ENCODE data around the gene NSMCE1. TPM values are rescaled to one million over a fixed set of nuclear protein-coding genes. Genes with fewer than 3 reads are reported as not detected.
"Not testable (repeated sequence)": the region's sequence is repeated elsewhere in the genome, so short reads cannot be mapped to it uniquely, and the experiment has no call there.

The NSMCE1 gene
- total RNA-seq, 1 donor from 2014 or later: 6.8 TPM

GRCh38 chr16:27298132-27298531 is 29.6 kb upstream of the NSMCE1 start:
- Histone ChIP-seq H3K4me1 (no peaks in the 10 kb centered on the region), H3K9me3 (no peaks in the 10 kb centered on the region), H3K27ac (no peak overlapping the region), H3K36me3 (no peaks in the 10 kb centered on the region), H3K27me3 (no peaks in the 10 kb centered on the region), H3K4me3 (no peak overlapping the region)
- no peak for DNase-seq (ENCODE audit: low spot score in 2 of 2)
- intact Hi-C loops (cut with DNase I): no loop called here
- TF ChIP-seq CTCF (IDR thresholded peaks at IDR 0.05): no peak

DNA sequence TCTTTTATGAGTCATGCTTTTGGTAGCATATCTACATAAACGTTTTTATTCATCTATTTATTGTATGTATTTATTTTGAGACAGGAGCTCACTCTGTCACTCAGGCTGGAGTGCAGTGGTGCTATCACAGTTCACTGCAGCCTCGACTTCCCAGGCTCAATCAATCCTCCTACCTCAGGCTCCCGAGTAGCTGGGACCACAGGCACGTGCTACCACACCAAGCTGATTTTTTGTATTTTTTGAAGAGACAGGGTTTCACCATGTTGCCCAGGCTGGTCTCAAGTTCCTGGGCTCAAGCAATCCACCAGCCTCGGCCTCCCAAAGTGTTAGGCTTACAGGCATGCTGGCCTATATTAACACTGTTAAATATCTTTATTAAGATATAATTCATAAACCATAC is 24.8 kb upstream of the NSMCE1 start:
- DNase-seq (ENCODE audit: low spot score in 2 of 2): peak in 1 of 2 donors; percentile 12

GRCh38 chr16:27291722-27292240 is 23.2 kb upstream of the NSMCE1 start:
- H3K4me1 ChIP-seq: peaks cover 0 to 3% of the 10 kb centered on the region in 2 donors
- H3K9me3 ChIP-seq: no peaks in the 10 kb centered on the region
- TF ChIP-seq CTCF (IDR thresholded peaks at IDR 0.05): no peak
- no peaks in the 10 kb centered on the region for H3K36me3 ChIP-seq
- no peak overlapping the region for H3K4me3 ChIP-seq
- H3K27me3 ChIP-seq: no peaks in the 10 kb centered on the region
- intact Hi-C loops (cut with DNase I): no loop called here
- no peak overlapping the region for H3K27ac ChIP-seq
- peak in 1 of 2 donors; percentile 21 for DNase-seq (ENCODE audit: low spot score in 2 of 2)

More for the DNA sequence above, 24.8 kb upstream of the NSMCE1 start:
- H3K27ac ChIP-seq: no peak overlapping the region
- no peaks in the 10 kb centered on the region for H3K36me3 ChIP-seq
- no peaks in the 10 kb centered on the region for H3K4me1 ChIP-seq
- H3K9me3 ChIP-seq: no peaks in the 10 kb centered on the region
- no peak overlapping the region for H3K4me3 ChIP-seq
- intact Hi-C loops (cut with DNase I): no loop called here
- TF ChIP-seq CTCF (IDR thresholded peaks at IDR 0.05): no peak
- no peaks in the 10 kb centered on the region for H3K27me3 ChIP-seq

- Histone ChIP-seq H3K27me3 (no peaks in the 10 kb centered on the region), H3K27ac (no peak overlapping the region), H3K36me3 (no peaks in the 10 kb centered on the region), H3K4me1 (peaks cover under 1 to 9% of the 10 kb centered on the region in 2 donors), H3K4me3 (no peak overlapping the region), H3K9me3 (no peaks in the 10 kb centered on the region)
- peak in 1 of 2 donors; percentile 52 for DNase-seq (ENCODE audit: low spot score in 2 of 2)
- intact Hi-C loops (cut with DNase I): no loop called here
- no peak for TF ChIP-seq CTCF (IDR thresholded peaks at IDR 0.05)
Observed at GRCh38 chr16:27291106-27291505, 22.5 kb upstream of the NSMCE1 start.

- H3K27me3 ChIP-seq: no peaks in the 10 kb centered on the region
- no peak overlapping the region for H3K27ac ChIP-seq
- DNase-seq (ENCODE audit: low spot score in 2 of 2): peak in 1 of 2 donors; percentile 35
- H3K9me3 ChIP-seq: no peaks in the 10 kb centered on the region
- intact Hi-C loops (cut with DNase I): no loop called here
- H3K4me1 ChIP-seq: peaks cover 2 to 10% of the 10 kb centered on the region in 2 donors
- no peaks in the 10 kb centered on the region for H3K36me3 ChIP-seq
- no peak overlapping the region for H3K4me3 ChIP-seq
- no peak for TF ChIP-seq CTCF (IDR thresholded peaks at IDR 0.05)
Observed at GRCh38 chr16:27290562-27290961, 22.0 kb upstream of the NSMCE1 start.

DNA sequence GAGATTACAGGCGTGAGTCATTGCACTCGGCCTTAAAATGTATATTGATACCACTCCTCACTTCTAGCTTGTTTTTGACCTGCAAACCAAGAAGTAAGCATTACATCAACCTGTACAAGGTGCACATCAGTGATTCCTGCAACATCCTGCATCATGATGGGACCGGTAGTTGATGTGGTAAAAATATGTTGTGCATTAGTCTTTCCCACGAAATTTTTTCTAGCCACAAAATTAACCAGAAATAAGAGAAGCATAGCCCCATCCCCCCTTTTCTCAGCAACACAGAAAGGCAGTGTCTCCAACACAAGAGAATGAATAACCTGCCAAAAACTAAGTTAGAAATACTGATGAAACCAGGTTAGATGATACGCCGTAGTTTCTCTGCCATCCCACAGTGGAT is 21.1 kb upstream of the NSMCE1 start:
- Histone ChIP-seq H3K9me3 (no peaks in the 10 kb centered on the region), H3K27me3 (no peaks in the 10 kb centered on the region), H3K36me3 (no peaks in the 10 kb centered on the region), H3K27ac (no peak overlapping the region), H3K4me1 (peaks cover 2 to 10% of the 10 kb centered on the region in 2 donors), H3K4me3 (no peak overlapping the region)
- DNase-seq (ENCODE audit: low spot score in 2 of 2): no peak
- TF ChIP-seq CTCF (IDR thresholded peaks at IDR 0.05): no peak
- intact Hi-C loops (cut with DNase I): no loop called here

DNA sequence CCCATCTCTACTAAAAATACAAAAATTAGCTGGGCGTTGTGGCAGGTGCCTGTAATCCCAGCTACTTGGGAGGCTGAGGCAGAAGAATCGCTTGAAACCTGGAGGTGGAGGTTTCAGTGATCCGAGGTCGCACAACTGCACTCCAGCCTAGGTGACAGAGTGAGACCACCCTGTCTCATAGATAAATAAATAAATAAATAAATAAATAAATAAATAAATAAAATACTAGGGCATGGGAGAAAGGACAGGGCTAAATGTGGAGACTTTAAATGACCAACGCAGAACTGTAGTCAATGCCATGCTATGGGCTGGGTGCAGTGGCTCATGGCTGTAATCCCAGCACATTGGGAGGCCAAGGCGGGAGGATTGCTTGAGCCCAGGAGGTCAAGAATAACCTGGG is 19.7 kb upstream of the NSMCE1 start:
- DNase-seq (ENCODE audit: low spot score in 2 of 2); H3K27ac ChIP-seq; H3K27me3 ChIP-seq; H3K4me3 ChIP-seq; H3K4me1 ChIP-seq; intact Hi-C loops (cut with DNase I); H3K9me3 ChIP-seq; H3K36me3 ChIP-seq: not testable (repeated sequence)

Data from ascending aorta (tissue), 2 donors.